Liver (tissue), 9 donors: ENCODE measurements around the gene IGSF22. TPM values are rescaled to one million over a fixed set of nuclear protein-coding genes. Genes with fewer than 3 reads are reported as not detected.

ENCODE experiments used
- DNase-seq: peaks from one replicate; pipeline ENCODE4 v3.0.0-alpha.2; 2017; ENCODE audit warnings: low spot score
- H3K27ac ChIP-seq, 2 donors: one replicate each; pipeline ENCODE4 v1.7.0; 2013; ENCODE audit warnings: inconsistent platforms in 2 of 2, low read length in 2 of 2, control low read depth in 1 of 2, low read depth in 1 of 2, mild to moderate bottlenecking in 1 of 2
- H3K27me3 ChIP-seq, 4 donors: one replicate each; pipeline versions ENCODE4 v1.6.1 to v1.7.0; 2013; ENCODE audit warnings: low read length in 3 of 4, inconsistent platforms in 1 of 4, mild to moderate bottlenecking in 1 of 4, moderate library complexity in 1 of 4; ENCODE audit not compliant: control insufficient read depth in 4 of 4, insufficient read depth in 4 of 4
- H3K36me3 ChIP-seq, 4 donors: one replicate each; pipeline versions ENCODE4 v1.6.1 to v1.7.0; 2013; ENCODE audit warnings: low read length in 3 of 4, mild to moderate bottlenecking in 3 of 4, low read depth in 1 of 4, moderate library complexity in 1 of 4; ENCODE audit not compliant: control insufficient read depth in 4 of 4, insufficient read depth in 3 of 4
- H3K4me1 ChIP-seq, 4 donors: one replicate each; pipeline versions ENCODE4 v1.6.1 to v1.7.0; 2013; ENCODE audit warnings: low read length in 3 of 4, mild to moderate bottlenecking in 3 of 4, moderate library complexity in 1 of 4; ENCODE audit not compliant: control insufficient read depth in 4 of 4, insufficient read depth in 4 of 4
- H3K4me3 ChIP-seq, 3 donors: one replicate each; pipeline versions ENCODE4 v1.6.1 to v1.7.0; 2013; ENCODE audit warnings: low read length in 3 of 3, control low read depth in 1 of 3, low read depth in 1 of 3, mild to moderate bottlenecking in 1 of 3
- H3K9ac ChIP-seq, 2 donors: one replicate each; pipeline ENCODE4 v1.7.0; 2013; ENCODE audit warnings: low read length in 2 of 2, mild to moderate bottlenecking in 2 of 2, moderate library complexity in 2 of 2, control low read depth in 1 of 2, low read depth in 1 of 2
- H3K9me3 ChIP-seq, 4 donors: one replicate each; pipeline versions ENCODE4 v1.6.1 to v1.7.0; 2013; ENCODE audit warnings: low read length in 3 of 4; ENCODE audit not compliant: control insufficient read depth in 4 of 4
- ATF3 ChIP-seq: IDR thresholded peaks from 2 replicates; pipeline ENCODE4 v1.6.1; 2016; ENCODE audit warnings: antibody characterized with exemption
- EGR1 ChIP-seq, 2 donors: IDR thresholded peaks; 2 replicates each; pipeline ENCODE4 v1.6.1; 2016 to 2018; ENCODE audit warnings: antibody characterized with exemption in 2 of 2, low read depth in 2 of 2
- FOXA1 ChIP-seq: IDR thresholded peaks from 2 replicates; pipeline ENCODE4 v1.6.1; 2016; ENCODE audit warnings: antibody characterized with exemption
- FOXA2 ChIP-seq: IDR thresholded peaks from 2 replicates; pipeline ENCODE4 v1.6.1; 2016; ENCODE audit warnings: antibody characterized with exemption
- GABPA ChIP-seq, 2 donors: IDR thresholded peaks in 1 of 2; conservative IDR thresholded peaks in 1 of 2; 2 replicates each; pipeline ENCODE4 v1.6.1; 2016; ENCODE audit warnings: antibody characterized with exemption in 2 of 2, mild to moderate bottlenecking in 1 of 2, moderate library complexity in 1 of 2
- HNF4A ChIP-seq, 2 donors: conservative IDR thresholded peaks; 2 replicates each; pipeline ENCODE4 v1.6.1; 2016; ENCODE audit warnings: antibody characterized with exemption in 2 of 2, mild to moderate bottlenecking in 2 of 2
- HNF4G ChIP-seq: IDR thresholded peaks from 2 replicates; pipeline ENCODE4 v1.6.1; 2016; ENCODE audit warnings: antibody characterized with exemption
- JUND ChIP-seq, 2 donors: IDR thresholded peaks; 2 replicates each; pipeline ENCODE4 v1.6.1; 2016; ENCODE audit warnings: antibody characterized with exemption in 2 of 2
- NR2F2 ChIP-seq: IDR thresholded peaks from 2 replicates; pipeline ENCODE4 v1.6.1; 2016; ENCODE audit warnings: antibody characterized with exemption
- RAD21 ChIP-seq, 2 donors: IDR thresholded peaks; 2 replicates each; pipeline ENCODE4 v1.6.1; 2016; ENCODE audit warnings: antibody characterized with exemption in 2 of 2, mild to moderate bottlenecking in 2 of 2
- RXRA ChIP-seq, 2 donors: IDR thresholded peaks; 2 replicates each; pipeline ENCODE4 v1.6.1; 2017 to 2018; ENCODE audit warnings: antibody characterized with exemption in 2 of 2, mild to moderate bottlenecking in 1 of 2
- SP1 ChIP-seq: IDR thresholded peaks from 2 replicates; pipeline ENCODE4 v1.6.1; 2018; ENCODE audit warnings: antibody characterized with exemption, mild to moderate bottlenecking
- TAF1 ChIP-seq: conservative IDR thresholded peaks from 2 replicates; pipeline ENCODE4 v1.6.1; 2016; ENCODE audit warnings: antibody characterized with exemption, mild to moderate bottlenecking
- YY1 ChIP-seq: IDR thresholded peaks from 2 replicates; pipeline ENCODE4 v1.6.1; 2016; ENCODE audit warnings: antibody characterized with exemption, mild to moderate bottlenecking
- WGBS: extraction: QIAGEN DNeasy Blood & Tissue Kit; methylation state at CpG from one replicate; pipeline ENCODE4 v1.1.7; 2013; 5-methylcytosine and 5-hydroxymethylcytosine counted together
- polyA plus RNA-seq, 2 donors: library from polyadenylated mRNA; stranded (reverse) in 1 of 2; unstranded in 1 of 2; fragments of 200-250 nt in 1 of 2; fragments of >200 nt in 1 of 2; fragmentation: Nextera tagmentation in 1 of 2; extraction: Ambion mirVana in 1 of 2; gene quantifications; one replicate each; pipeline versions ENCODE4 v1.2.1 to v1.2.3, GENCODE V29; 2013 to 2015
- total RNA-seq, 2 donors: library from RNA; depleted of rRNA; stranded (reverse); fragments of >200 nt; gene quantifications; one replicate each; pipeline ENCODE4 v1.2.3, GENCODE V29; 2014
- TF ChIP-seq, protein P1 (sequence below): fragments of 150-350 bp; IDR thresholded peaks from 2 replicates; pipeline ENCODE4 v1.5.1; 2017; ENCODE audit warnings: improper control_type of control experiment, low read depth, low read length; ENCODE audit not compliant: missing input control
- TF ChIP-seq, protein P2 (sequence below): IDR thresholded peaks from 2 replicates; pipeline ENCODE4 v1.6.1; 2016; ENCODE audit warnings: antibody characterized with exemption, mild to moderate bottlenecking
- TF ChIP-seq, protein P3 (sequence below): IDR thresholded peaks from 2 replicates; pipeline ENCODE4 v1.6.1; 2016; ENCODE audit warnings: antibody characterized with exemption
- TF ChIP-seq, protein P4 (sequence below): IDR thresholded peaks from 2 replicates; pipeline ENCODE4 v1.6.1; 2016; ENCODE audit warnings: antibody characterized with exemption
- donor health status: healthy.
- donor health status: healthy.
- donor health status: healthy.
- donor health status: healthy.
- donor health status: healthy.

IGSF22 gene
- total and polyA plus RNA-seq, 4 donors, result 0.12 to 0.26 TPM; not detected in 2

DNA sequence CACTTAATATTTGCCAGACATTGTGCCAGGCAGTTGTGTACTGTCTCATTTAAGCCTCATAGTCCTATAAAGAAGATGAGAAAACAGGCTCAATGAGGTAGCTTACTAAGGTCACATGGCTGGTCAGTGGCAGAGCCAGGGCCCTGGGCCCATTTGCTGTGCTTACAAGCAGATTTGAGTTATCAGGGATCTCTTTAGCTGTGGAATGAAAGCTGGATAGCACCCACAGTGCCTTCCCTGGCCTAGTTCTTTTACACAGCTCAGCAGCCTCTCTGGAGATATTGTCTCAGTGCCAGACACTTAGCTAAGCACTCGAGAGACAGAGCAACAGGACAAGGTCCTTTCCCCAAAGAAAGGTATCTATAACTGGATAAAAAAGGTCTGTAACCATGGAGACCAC, 21.3 kb downstream of the IGSF22 start:
- no peak for DNase-seq
- H3K27ac ChIP-seq, result no peak overlapping the region
- WGBS, result 44% methylated on average over 1 of the region's 1 CpG

DNA sequence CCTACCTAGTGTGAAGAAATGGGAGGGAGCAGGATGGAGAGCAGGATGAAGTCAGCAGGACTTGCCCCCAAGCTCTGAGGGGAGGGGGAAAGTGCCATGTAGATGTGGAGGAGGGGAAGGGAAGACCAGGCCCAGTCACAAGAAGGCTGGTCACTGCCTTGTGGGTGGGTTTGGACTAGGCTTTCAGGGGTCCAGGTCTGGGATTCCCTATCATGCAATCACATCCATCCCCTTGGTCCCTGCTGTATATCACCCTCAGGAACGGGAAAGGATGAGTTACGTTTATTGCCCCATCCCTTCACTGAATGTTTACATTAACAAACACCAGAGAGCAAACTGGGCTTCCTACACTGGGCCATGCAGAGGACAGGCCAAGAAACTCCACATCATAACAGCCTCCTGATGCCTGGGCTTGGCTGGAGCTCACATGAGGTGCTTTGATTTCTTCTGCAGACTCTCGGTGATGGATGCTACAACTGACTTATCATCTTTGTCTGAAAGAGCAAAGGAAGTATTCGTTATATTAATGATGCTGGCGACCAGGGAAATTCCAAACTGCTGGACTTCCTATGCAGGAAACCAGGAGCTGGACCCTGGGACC, 21.8 kb downstream of the IGSF22 start:
- H3K4me3 ChIP-seq, result no peak overlapping the region
- no peak overlapping the region for H3K9ac ChIP-seq
- no peak overlapping the region for H3K27ac ChIP-seq
- DNase-seq, result no peak
- peaks cover 0 to 4% (median 0%) of the 10 kb centered on the region in 4 donors for H3K36me3 ChIP-seq
- TF ChIP-seq SP1 (no peak), FOXA2 (no peak), JUND (IDR thresholded peaks at IDR 0.05) (no peak), HNF4G (no peak), NR2F2 (no peak), FOXA1 (no peak), RXRA (IDR thresholded peaks at IDR 0.05) (no peak), TAF1 (no peak), YY1 (no peak), ATF3 (no peak), GABPA (IDR thresholded peaks at IDR 0.05 in 1 of 2, conservative IDR thresholded peaks at IDR 0.05 in 1 of 2) (no peak), RAD21 (IDR thresholded peaks at IDR 0.05) (no peak), HNF4A (conservative IDR thresholded peaks at IDR 0.05) (no peak), EGR1 (IDR thresholded peaks at IDR 0.05; ENCODE audit: low read depth in 2 of 2) (no peak)
- TF ChIP-seq, protein P1, sequence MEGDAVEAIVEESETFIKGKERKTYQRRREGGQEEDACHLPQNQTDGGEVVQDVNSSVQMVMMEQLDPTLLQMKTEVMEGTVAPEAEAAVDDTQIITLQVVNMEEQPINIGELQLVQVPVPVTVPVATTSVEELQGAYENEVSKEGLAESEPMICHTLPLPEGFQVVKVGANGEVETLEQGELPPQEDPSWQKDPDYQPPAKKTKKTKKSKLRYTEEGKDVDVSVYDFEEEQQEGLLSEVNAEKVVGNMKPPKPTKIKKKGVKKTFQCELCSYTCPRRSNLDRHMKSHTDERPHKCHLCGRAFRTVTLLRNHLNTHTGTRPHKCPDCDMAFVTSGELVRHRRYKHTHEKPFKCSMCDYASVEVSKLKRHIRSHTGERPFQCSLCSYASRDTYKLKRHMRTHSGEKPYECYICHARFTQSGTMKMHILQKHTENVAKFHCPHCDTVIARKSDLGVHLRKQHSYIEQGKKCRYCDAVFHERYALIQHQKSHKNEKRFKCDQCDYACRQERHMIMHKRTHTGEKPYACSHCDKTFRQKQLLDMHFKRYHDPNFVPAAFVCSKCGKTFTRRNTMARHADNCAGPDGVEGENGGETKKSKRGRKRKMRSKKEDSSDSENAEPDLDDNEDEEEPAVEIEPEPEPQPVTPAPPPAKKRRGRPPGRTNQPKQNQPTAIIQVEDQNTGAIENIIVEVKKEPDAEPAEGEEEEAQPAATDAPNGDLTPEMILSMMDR, result no peak
- TF ChIP-seq, protein P2, sequence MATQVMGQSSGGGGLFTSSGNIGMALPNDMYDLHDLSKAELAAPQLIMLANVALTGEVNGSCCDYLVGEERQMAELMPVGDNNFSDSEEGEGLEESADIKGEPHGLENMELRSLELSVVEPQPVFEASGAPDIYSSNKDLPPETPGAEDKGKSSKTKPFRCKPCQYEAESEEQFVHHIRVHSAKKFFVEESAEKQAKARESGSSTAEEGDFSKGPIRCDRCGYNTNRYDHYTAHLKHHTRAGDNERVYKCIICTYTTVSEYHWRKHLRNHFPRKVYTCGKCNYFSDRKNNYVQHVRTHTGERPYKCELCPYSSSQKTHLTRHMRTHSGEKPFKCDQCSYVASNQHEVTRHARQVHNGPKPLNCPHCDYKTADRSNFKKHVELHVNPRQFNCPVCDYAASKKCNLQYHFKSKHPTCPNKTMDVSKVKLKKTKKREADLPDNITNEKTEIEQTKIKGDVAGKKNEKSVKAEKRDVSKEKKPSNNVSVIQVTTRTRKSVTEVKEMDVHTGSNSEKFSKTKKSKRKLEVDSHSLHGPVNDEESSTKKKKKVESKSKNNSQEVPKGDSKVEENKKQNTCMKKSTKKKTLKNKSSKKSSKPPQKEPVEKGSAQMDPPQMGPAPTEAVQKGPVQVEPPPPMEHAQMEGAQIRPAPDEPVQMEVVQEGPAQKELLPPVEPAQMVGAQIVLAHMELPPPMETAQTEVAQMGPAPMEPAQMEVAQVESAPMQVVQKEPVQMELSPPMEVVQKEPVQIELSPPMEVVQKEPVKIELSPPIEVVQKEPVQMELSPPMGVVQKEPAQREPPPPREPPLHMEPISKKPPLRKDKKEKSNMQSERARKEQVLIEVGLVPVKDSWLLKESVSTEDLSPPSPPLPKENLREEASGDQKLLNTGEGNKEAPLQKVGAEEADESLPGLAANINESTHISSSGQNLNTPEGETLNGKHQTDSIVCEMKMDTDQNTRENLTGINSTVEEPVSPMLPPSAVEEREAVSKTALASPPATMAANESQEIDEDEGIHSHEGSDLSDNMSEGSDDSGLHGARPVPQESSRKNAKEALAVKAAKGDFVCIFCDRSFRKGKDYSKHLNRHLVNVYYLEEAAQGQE, result no peak
- TF ChIP-seq, protein P3, sequence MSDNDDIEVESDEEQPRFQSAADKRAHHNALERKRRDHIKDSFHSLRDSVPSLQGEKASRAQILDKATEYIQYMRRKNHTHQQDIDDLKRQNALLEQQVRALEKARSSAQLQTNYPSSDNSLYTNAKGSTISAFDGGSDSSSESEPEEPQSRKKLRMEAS, result no peak
- TF ChIP-seq, protein P4, sequence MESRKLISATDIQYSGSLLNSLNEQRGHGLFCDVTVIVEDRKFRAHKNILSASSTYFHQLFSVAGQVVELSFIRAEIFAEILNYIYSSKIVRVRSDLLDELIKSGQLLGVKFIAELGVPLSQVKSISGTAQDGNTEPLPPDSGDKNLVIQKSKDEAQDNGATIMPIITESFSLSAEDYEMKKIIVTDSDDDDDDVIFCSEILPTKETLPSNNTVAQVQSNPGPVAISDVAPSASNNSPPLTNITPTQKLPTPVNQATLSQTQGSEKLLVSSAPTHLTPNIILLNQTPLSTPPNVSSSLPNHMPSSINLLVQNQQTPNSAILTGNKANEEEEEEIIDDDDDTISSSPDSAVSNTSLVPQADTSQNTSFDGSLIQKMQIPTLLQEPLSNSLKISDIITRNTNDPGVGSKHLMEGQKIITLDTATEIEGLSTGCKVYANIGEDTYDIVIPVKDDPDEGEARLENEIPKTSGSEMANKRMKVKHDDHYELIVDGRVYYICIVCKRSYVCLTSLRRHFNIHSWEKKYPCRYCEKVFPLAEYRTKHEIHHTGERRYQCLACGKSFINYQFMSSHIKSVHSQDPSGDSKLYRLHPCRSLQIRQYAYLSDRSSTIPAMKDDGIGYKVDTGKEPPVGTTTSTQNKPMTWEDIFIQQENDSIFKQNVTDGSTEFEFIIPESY, result no peak
- WGBS, result 87% methylated on average over 5 of the region's 5 CpGs
- peaks cover 6 to 23% (median 13%) of the 10 kb centered on the region in 4 donors for H3K4me1 ChIP-seq
- H3K9me3 ChIP-seq, result no peaks in the 10 kb centered on the region
- no peaks in the 10 kb centered on the region for H3K27me3 ChIP-seq

More for the DNA sequence above, 21.3 kb downstream of the IGSF22 start:
- Histone ChIP-seq H3K27me3 (no peaks in the 10 kb centered on the region), H3K36me3 (peaks cover 0 to 4% (median 0%) of the 10 kb centered on the region in 4 donors), H3K9me3 (no peaks in the 10 kb centered on the region), H3K4me3 (no peak overlapping the region), H3K9ac (no peak overlapping the region), H3K4me1 (peaks cover 2 to 17% (median 9%) of the 10 kb centered on the region in 4 donors)
- TF ChIP-seq FOXA2, result no peak
- no peak for TF ChIP-seq TAF1
- TF ChIP-seq JUND (IDR thresholded peaks at IDR 0.05), result no peak
- no peak for TF ChIP-seq YY1
- TF ChIP-seq, protein P1, result no peak
- TF ChIP-seq HNF4G, result no peak
- TF ChIP-seq SP1, result no peak
- no peak for TF ChIP-seq GABPA (IDR thresholded peaks at IDR 0.05 in 1 of 2, conservative IDR thresholded peaks at IDR 0.05 in 1 of 2)
- TF ChIP-seq, protein P3, result no peak
- TF ChIP-seq RXRA (IDR thresholded peaks at IDR 0.05), result no peak
- TF ChIP-seq NR2F2, result no peak
